GM12878 (cell line): ENCODE data around the gene SETD4.

Experiments
- CTCF ChIP-seq, 3 experiments: IDR thresholded peaks in 2 of 3; conservative IDR thresholded peaks in 1 of 3; 2 replicates each; pipeline ENCODE4 v1.5.1; 2011; ENCODE audit warnings: low read depth in 3 of 3, low read length in 3 of 3, mild to moderate bottlenecking in 3 of 3, control low read depth in 2 of 3, moderate library complexity in 2 of 3, inconsistent platforms in 1 of 3, mixed read lengths in 1 of 3; ENCODE audit not compliant: control insufficient read depth in 2 of 3, insufficient read depth in 1 of 3; ENCODE audit errors: extremely low read depth in 1 of 3
- EP300 ChIP-seq, 2 experiments: fragments of 150-350 bp in 1 of 2; IDR thresholded peaks; 2 replicates each; pipeline ENCODE4 v1.6.1; 2011 to 2012; ENCODE audit warnings: low read depth in 2 of 2, low read length in 2 of 2, borderline replicate concordance in 1 of 2, improper control_type of control experiment in 1 of 2, inconsistent platforms in 1 of 2; ENCODE audit not compliant: control insufficient read depth in 1 of 2
- GABPA ChIP-seq: IDR thresholded peaks from 2 replicates; pipeline ENCODE4 v1.6.1; 2014; ENCODE audit warnings: antibody characterized with exemption, low read depth, mild to moderate bottlenecking, inconsistent platforms
- HDGF ChIP-seq: fragments of 450-650 bp; IDR thresholded peaks from 2 replicates; pipeline ENCODE4 v1.6.1; 2016; ENCODE audit warnings: antibody characterized with exemption
- PML ChIP-seq: IDR thresholded peaks from 2 replicates; pipeline ENCODE4 v1.6.1; 2012; ENCODE audit warnings: low read length, inconsistent platforms
- POLR2AphosphoS5 ChIP-seq: IDR thresholded peaks from 2 replicates; pipeline ENCODE4 v1.6.1; 2011; ENCODE audit warnings: mild to moderate bottlenecking, low read length, inconsistent platforms
- RFX5 ChIP-seq: IDR thresholded peaks from 2 replicates; pipeline ENCODE4 v1.6.1; 2011; ENCODE audit warnings: low read depth, low read length, improper control_type of control experiment

DNA sequence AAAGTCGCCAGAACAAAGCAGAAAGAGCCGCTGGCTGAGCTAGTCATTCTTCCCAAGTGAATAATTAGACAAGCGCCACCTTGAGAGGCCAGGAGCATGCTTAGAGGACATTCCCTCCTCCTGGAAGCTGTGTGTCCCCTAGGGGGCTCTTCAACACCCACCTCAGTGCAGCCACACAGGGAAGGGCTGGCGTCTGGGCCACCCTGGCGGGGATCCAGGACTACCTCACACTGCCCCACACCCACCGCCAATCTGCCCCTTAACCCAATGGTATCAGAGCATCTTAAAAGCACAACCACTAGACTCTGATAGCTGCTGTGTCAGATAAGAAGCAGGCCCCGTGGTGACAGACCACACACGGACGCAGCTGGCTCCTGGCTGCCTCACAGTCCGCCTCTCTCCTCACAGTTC lies 24.9 kb downstream of the SETD4 start:
- no peak for TF ChIP-seq CTCF (IDR thresholded peaks at IDR 0.05 in 2 of 3, conservative IDR thresholded peaks at IDR 0.05 in 1 of 3; ENCODE audit: control insufficient read depth in 2 of 3, extremely low read depth in 1 of 3, insufficient read depth in 1 of 3, low read depth in 3 of 3, low read length in 3 of 3)
- TF ChIP-seq RFX5: no peak
- TF ChIP-seq GABPA: no peak
- TF ChIP-seq PML: no peak
- no peak for TF ChIP-seq POLR2AphosphoS5
- TF ChIP-seq HDGF: no peak
- no peak for TF ChIP-seq EP300 (IDR thresholded peaks at IDR 0.05; ENCODE audit: borderline replicate concordance in 1 of 2, control insufficient read depth in 1 of 2, low read depth in 2 of 2, low read length in 2 of 2)
